ENCODE measurements around the gene LIX1L.

- TF ChIP-seq EZH2phosphoT487 (IDR thresholded peaks at IDR 0.05; ENCODE audit: borderline replicate concordance), result no peak
- no peak for TF ChIP-seq POLR2AphosphoS5 (IDR thresholded peaks at IDR 0.05; ENCODE audit: low read depth, low read length)
- TF ChIP-seq EZH2 (IDR thresholded peaks at IDR 0.05), result no peak
- no peak for TF ChIP-seq ZFX (IDR thresholded peaks at IDR 0.05)
- TF ChIP-seq REST (IDR thresholded peaks at IDR 0.05; ENCODE audit: low read depth), result no peak
- no peak for TF ChIP-seq RAD21 (IDR thresholded peaks at IDR 0.05; ENCODE audit: low read depth)
- TF ChIP-seq SIN3A (IDR thresholded peaks at IDR 0.05; ENCODE audit: low read depth), result no peak
- no peak for TF ChIP-seq SP1 (IDR thresholded peaks at IDR 0.05; ENCODE audit: low read depth)
- TF ChIP-seq, protein P1, sequence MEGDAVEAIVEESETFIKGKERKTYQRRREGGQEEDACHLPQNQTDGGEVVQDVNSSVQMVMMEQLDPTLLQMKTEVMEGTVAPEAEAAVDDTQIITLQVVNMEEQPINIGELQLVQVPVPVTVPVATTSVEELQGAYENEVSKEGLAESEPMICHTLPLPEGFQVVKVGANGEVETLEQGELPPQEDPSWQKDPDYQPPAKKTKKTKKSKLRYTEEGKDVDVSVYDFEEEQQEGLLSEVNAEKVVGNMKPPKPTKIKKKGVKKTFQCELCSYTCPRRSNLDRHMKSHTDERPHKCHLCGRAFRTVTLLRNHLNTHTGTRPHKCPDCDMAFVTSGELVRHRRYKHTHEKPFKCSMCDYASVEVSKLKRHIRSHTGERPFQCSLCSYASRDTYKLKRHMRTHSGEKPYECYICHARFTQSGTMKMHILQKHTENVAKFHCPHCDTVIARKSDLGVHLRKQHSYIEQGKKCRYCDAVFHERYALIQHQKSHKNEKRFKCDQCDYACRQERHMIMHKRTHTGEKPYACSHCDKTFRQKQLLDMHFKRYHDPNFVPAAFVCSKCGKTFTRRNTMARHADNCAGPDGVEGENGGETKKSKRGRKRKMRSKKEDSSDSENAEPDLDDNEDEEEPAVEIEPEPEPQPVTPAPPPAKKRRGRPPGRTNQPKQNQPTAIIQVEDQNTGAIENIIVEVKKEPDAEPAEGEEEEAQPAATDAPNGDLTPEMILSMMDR (IDR thresholded peaks at IDR 0.05 in 2 of 3, conservative IDR thresholded peaks at IDR 0.05 in 1 of 3; ENCODE audit: borderline replicate concordance in 1 of 3, insufficient read depth in 1 of 3, low read depth in 2 of 3, low read length in 2 of 3), result no peak
- no peak for TF ChIP-seq POLR2A (IDR thresholded peaks at IDR 0.05; ENCODE audit: borderline replicate concordance, extremely low read depth, insufficient read depth, insufficient read length)
- TF ChIP-seq EGR1 (IDR thresholded peaks at IDR 0.05; ENCODE audit: low read depth), result no peak
These were observed 20.6 kb upstream of the LIX1L start for GRCh38 chr1:145978471-145978853.

Data from HCT116 (cell line).